ENCODE data around the gene HLA-DMA. TPM values are rescaled to one million over a fixed set of nuclear protein-coding genes. Genes with fewer than 3 reads are reported as not detected.

Gene HLA-DMA
- total RNA-seq, 4 donors from 2014 or later = 1.4 to 40.4 (median 20.8) TPM

- in situ Hi-C loops (cut with MboI; ENCODE audit: low pct_ligation_motif_present in 1 of 4, low pct_unique_long_range_greater_than_20kb in 1 of 4, low sequenced_read_pairs in 3 of 4) (no loop called here), intact Hi-C loops (cut with DNase I; ENCODE audit: low total_unique reads) (loop anchor here (1.0 kb wide), 1 partner anchor 26 kb away; no protein-coding TSS in a partner anchor)
- no peaks in the 10 kb centered on the region for H3K27me3 ChIP-seq
- 59 to 86% methylated on average over 1 of the region's 1 CpG for WGBS, 2 donors (ENCODE audit: low coverage in 1 of 2)
- H3K4me1 ChIP-seq = no peaks in the 10 kb centered on the region
- TF ChIP-seq POLR2A (IDR thresholded peaks at IDR 0.05) (no peak), POLR2AphosphoS5 (IDR thresholded peaks at IDR 0.05) (no peak), EP300 (IDR thresholded peaks at IDR 0.05; ENCODE audit: low read depth) (no peak)
- TF ChIP-seq, protein P1, sequence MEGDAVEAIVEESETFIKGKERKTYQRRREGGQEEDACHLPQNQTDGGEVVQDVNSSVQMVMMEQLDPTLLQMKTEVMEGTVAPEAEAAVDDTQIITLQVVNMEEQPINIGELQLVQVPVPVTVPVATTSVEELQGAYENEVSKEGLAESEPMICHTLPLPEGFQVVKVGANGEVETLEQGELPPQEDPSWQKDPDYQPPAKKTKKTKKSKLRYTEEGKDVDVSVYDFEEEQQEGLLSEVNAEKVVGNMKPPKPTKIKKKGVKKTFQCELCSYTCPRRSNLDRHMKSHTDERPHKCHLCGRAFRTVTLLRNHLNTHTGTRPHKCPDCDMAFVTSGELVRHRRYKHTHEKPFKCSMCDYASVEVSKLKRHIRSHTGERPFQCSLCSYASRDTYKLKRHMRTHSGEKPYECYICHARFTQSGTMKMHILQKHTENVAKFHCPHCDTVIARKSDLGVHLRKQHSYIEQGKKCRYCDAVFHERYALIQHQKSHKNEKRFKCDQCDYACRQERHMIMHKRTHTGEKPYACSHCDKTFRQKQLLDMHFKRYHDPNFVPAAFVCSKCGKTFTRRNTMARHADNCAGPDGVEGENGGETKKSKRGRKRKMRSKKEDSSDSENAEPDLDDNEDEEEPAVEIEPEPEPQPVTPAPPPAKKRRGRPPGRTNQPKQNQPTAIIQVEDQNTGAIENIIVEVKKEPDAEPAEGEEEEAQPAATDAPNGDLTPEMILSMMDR (IDR thresholded peaks at IDR 0.05) = no peak
- H3K9me3 ChIP-seq = no peaks in the 10 kb centered on the region
- H3K27ac ChIP-seq = no peak overlapping the region
- no peak overlapping the region for H3K4me3 ChIP-seq
- no peaks in the 10 kb centered on the region for H3K36me3 ChIP-seq
- DNase-seq = no peak
Observed at GRCh38 chr6:32912951-32913350, 39.9 kb downstream of the HLA-DMA start.

DNA sequence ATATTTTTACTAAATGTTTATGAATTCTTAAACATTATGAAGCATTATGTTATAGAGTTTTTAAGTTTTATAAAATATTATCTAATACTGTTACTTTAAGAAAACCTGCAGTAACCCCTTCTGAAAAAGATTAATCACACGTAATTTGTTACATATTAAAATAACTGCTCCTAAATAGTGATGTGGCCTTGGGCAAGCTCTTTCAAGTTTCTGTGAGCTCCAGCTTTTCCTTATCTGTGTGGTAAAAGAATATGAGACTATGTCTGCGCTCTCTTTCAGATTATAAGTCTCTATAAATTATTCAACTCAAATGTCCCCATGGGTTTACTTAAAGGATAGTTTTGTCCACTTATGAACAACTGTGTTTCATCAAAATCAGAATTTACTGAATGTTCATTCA lies 44.0 kb downstream of the HLA-DMA start:
- intact Hi-C loops (cut with DNase I; ENCODE audit: low total_unique reads) = no loop called here
- H3K27me3 ChIP-seq = no peaks in the 10 kb centered on the region
- no peak for TF ChIP-seq POLR2AphosphoS5 (IDR thresholded peaks at IDR 0.05)
- in situ Hi-C loops (cut with MboI; ENCODE audit: low pct_ligation_motif_present in 1 of 4, low pct_unique_long_range_greater_than_20kb in 1 of 4, low sequenced_read_pairs in 3 of 4) = no loop called here
- H3K4me1 ChIP-seq = peaks cover 0 to 2% (median 0%) of the 10 kb centered on the region in 4 donors
- H3K4me3 ChIP-seq = no peak overlapping the region
- 77 to 89% methylated on average over 2 of the region's 2 CpGs for WGBS, 2 donors (ENCODE audit: low coverage in 1 of 2)
- H3K9me3 ChIP-seq = no peaks in the 10 kb centered on the region
- no peak for DNase-seq
- no peak overlapping the region for H3K27ac ChIP-seq
- H3K36me3 ChIP-seq = no peaks in the 10 kb centered on the region

GRCh38 chr6:32906539-32906938 lies 46.4 kb downstream of the HLA-DMA start:
- TF ChIP-seq, protein P1 (IDR thresholded peaks at IDR 0.05) = no peak
- TF ChIP-seq POLR2AphosphoS5 (IDR thresholded peaks at IDR 0.05) (no peak), POLR2A (IDR thresholded peaks at IDR 0.05) (no peak), EP300 (IDR thresholded peaks at IDR 0.05; ENCODE audit: low read depth) (no peak)
- in situ Hi-C loops (cut with MboI; ENCODE audit: low pct_ligation_motif_present in 1 of 4, low pct_unique_long_range_greater_than_20kb in 1 of 4, low sequenced_read_pairs in 3 of 4) = no loop called here
- Histone ChIP-seq H3K36me3 (no peaks in the 10 kb centered on the region), H3K27me3 (no peaks in the 10 kb centered on the region), H3K27ac (no peak overlapping the region), H3K4me1 (peaks cover 0 to 6% (median 0%) of the 10 kb centered on the region in 4 donors), H3K4me3 (no peak overlapping the region), H3K9me3 (no peaks in the 10 kb centered on the region)
- DNase-seq = no peak
- WGBS, 2 donors (ENCODE audit: low coverage in 1 of 2) = 64 to 68% methylated on average over 1 of the region's 1 CpG
- intact Hi-C loops (cut with DNase I; ENCODE audit: low total_unique reads) = no loop called here

GRCh38 chr6:32905078-32905477 lies 47.8 kb downstream of the HLA-DMA start:
- Histone ChIP-seq H3K27ac (no peak overlapping the region), H3K27me3 (no peaks in the 10 kb centered on the region), H3K36me3 (no peaks in the 10 kb centered on the region), H3K9me3 (no peaks in the 10 kb centered on the region), H3K4me3 (no peak overlapping the region), H3K4me1 (peaks cover 0 to 6% (median 0%) of the 10 kb centered on the region in 4 donors)
- no peak for TF ChIP-seq POLR2A (IDR thresholded peaks at IDR 0.05)
- TF ChIP-seq POLR2AphosphoS5 (IDR thresholded peaks at IDR 0.05) = no peak
- no peak for TF ChIP-seq EP300 (IDR thresholded peaks at IDR 0.05; ENCODE audit: low read depth)
- TF ChIP-seq, protein P1 (IDR thresholded peaks at IDR 0.05) = no peak
- 68 to 69% methylated on average over 2 of the region's 2 CpGs for WGBS, 2 donors (ENCODE audit: low coverage in 1 of 2)
- in situ Hi-C loops (cut with MboI; ENCODE audit: low pct_ligation_motif_present in 1 of 4, low pct_unique_long_range_greater_than_20kb in 1 of 4, low sequenced_read_pairs in 3 of 4) (no loop called here), intact Hi-C loops (cut with DNase I; ENCODE audit: low total_unique reads) (no loop called here)
- no peak for DNase-seq

DNA sequence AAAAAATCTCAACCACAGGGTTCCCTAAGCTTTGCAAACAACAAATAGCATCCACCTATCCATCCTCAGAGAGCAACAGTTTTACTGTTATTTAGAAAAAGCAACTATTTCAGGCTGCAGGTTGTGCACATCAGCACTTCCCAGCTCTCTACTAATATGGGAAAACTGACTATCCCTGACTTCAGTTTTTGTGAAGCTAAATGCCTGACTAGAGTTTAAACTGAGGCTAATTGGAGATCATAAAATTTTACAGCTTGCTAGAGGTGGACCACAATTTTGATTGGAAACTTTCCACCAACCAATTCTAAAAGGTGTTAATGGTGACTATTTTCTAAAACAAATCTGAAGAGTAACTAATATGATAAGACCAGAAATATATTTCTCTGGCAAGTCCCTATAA lies 48.9 kb downstream of the HLA-DMA start:
- Histone ChIP-seq H3K36me3 (no peaks in the 10 kb centered on the region), H3K27me3 (no peaks in the 10 kb centered on the region), H3K4me3 (no peak overlapping the region), H3K27ac (no peak overlapping the region), H3K4me1 (peaks cover 0 to 6% (median 0%) of the 10 kb centered on the region in 4 donors), H3K9me3 (no peaks in the 10 kb centered on the region)
- intact Hi-C loops (cut with DNase I; ENCODE audit: low total_unique reads) (no loop called here), in situ Hi-C loops (cut with MboI; ENCODE audit: low pct_ligation_motif_present in 1 of 4, low pct_unique_long_range_greater_than_20kb in 1 of 4, low sequenced_read_pairs in 3 of 4) (no loop called here)
- DNase-seq = no peak
- TF ChIP-seq EP300 (IDR thresholded peaks at IDR 0.05; ENCODE audit: low read depth) = no peak
- no peak for TF ChIP-seq POLR2AphosphoS5 (IDR thresholded peaks at IDR 0.05)
- no peak for TF ChIP-seq POLR2A (IDR thresholded peaks at IDR 0.05)
- TF ChIP-seq, protein P1 (IDR thresholded peaks at IDR 0.05) = no peak
